Common myeloid progenitor, CD34-positive (primary cell): ENCODE results near the gene PIF1.

Source experiments
- CTCF ChIA-PET: fragments of 350-600 bp; sonication (Branson Sonifier 250); formaldehyde crosslinking; loops from one replicate; lab custom pipeline; 2021; ENCODE audit warnings: antibody characterized with exemption; lab: Charles Lee
- POLR2A ChIA-PET: fragments of 350-600 bp; sonication (Branson Sonifier 250); formaldehyde crosslinking; loops from one replicate; lab custom pipeline; 2021; ENCODE audit warnings: antibody characterized with exemption; lab: Charles Lee
- DNase-seq, 3 donors: peaks; one replicate each; pipeline versions ENCODE4 v3.0.0 to v3.0.0-alpha.2; 2013
- H3K27ac ChIP-seq, 2 experiments: 1 replicate in 1 of 2; 2 replicates in 1 of 2; pipeline ENCODE4 v1.7.0; 2013; ENCODE audit warnings: inconsistent platforms in 2 of 2, low read length in 2 of 2, mild to moderate bottlenecking in 2 of 2, low read depth in 1 of 2, moderate library complexity in 1 of 2; ENCODE audit not compliant: severe bottlenecking in 2 of 2, insufficient read depth in 1 of 2, poor library complexity in 1 of 2
- H3K27me3 ChIP-seq, 5 experiments: replicated peaks in 2 of 5; 1 replicate in 3 of 5; 2 replicates in 2 of 5; pipeline versions ENCODE4 v1.6.1 to v1.7.0; 2013; ENCODE audit warnings: low read length in 4 of 5, mild to moderate bottlenecking in 2 of 5, moderate library complexity in 2 of 5, inconsistent platforms in 1 of 5; ENCODE audit not compliant: insufficient read depth in 5 of 5, control insufficient read depth in 4 of 5
- H3K36me3 ChIP-seq, 4 experiments: 1 replicate in 2 of 4; 2 replicates in 2 of 4; pipeline versions ENCODE4 v1.6.1 to v1.7.0; 2013; ENCODE audit warnings: low read length in 3 of 4, control low read depth in 1 of 4, mild to moderate bottlenecking in 1 of 4; ENCODE audit not compliant: control insufficient read depth in 4 of 4, insufficient read depth in 4 of 4
- H3K4me1 ChIP-seq, 4 experiments: 1 replicate in 3 of 4; 2 replicates in 1 of 4; pipeline versions ENCODE4 v1.6.1 to v1.7.1; 2013; ENCODE audit warnings: low read length in 3 of 4, mild to moderate bottlenecking in 3 of 4, control low read depth in 1 of 4, inconsistent platforms in 1 of 4, moderate library complexity in 1 of 4; ENCODE audit not compliant: control insufficient read depth in 4 of 4, insufficient read depth in 4 of 4; ENCODE audit errors: control extremely low read depth in 1 of 4
- H3K4me3 ChIP-seq, 7 experiments: 1 replicate in 4 of 7; 2 replicates in 3 of 7; pipeline versions ENCODE4 v1.5.1 to v1.7.0; 2013; ENCODE audit warnings: mild to moderate bottlenecking in 7 of 7, low read length in 6 of 7, moderate library complexity in 6 of 7, inconsistent platforms in 2 of 7, low read depth in 2 of 7, control low read depth in 1 of 7; ENCODE audit not compliant: insufficient read depth in 4 of 7, control insufficient read depth in 1 of 7; ENCODE audit errors: extremely low read depth in 1 of 7
- H3K9me3 ChIP-seq, 5 experiments: 1 replicate in 4 of 5; 2 replicates in 1 of 5; pipeline versions ENCODE4 v1.6.1 to v1.7.1; 2013; ENCODE audit warnings: low read length in 4 of 5, mild to moderate bottlenecking in 2 of 5, inconsistent platforms in 1 of 5, low read depth in 1 of 5, moderate library complexity in 1 of 5; ENCODE audit not compliant: control insufficient read depth in 4 of 5, insufficient read depth in 2 of 5; ENCODE audit errors: control extremely low read depth in 1 of 5
- WGBS: methylation state at CpG from one replicate; pipeline ENCODE4 v1.1.5; 2013; ENCODE audit not compliant: insufficient coverage; 5-methylcytosine and 5-hydroxymethylcytosine counted together

The PIF1 gene

DNA sequence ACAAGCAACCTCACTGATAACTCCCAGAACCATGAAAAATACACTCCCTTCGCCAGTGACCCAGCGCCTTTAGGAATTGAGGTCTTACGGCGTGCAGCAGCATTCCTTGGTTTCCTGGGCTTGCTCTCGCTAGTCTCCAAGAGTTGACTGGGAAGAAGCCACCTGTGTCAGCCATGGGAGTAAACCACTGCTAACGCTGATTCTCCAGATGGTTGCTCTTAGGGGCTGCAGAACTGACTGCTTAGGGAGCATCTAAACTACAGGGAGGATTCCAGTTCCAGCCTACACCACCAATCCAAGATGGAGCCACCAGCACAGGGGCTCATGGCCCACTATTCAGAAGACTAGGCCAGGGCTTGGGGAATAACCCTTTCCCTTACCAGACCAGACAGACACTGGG, 52.5 kb downstream of the PIF1 start:
- Histone ChIP-seq H3K4me1 (peaks cover 0 to 17% (median 12%) of the 10 kb centered on the region in 4 experiments), H3K27me3 (peaks cover 4 to 53% (median 34%) of the 10 kb centered on the region in 5 experiments), H3K9me3 (no peaks in the 10 kb centered on the region), H3K27ac (no peak overlapping the region), H3K36me3 (no peaks in the 10 kb centered on the region), H3K4me3 (no peak overlapping the region)
- POLR2A ChIA-PET, result no interaction called here
- WGBS, result 93% methylated on average over 6 of the region's 6 CpGs
- DNase-seq, result no peak
- CTCF ChIA-PET, result no interaction called here

DNA sequence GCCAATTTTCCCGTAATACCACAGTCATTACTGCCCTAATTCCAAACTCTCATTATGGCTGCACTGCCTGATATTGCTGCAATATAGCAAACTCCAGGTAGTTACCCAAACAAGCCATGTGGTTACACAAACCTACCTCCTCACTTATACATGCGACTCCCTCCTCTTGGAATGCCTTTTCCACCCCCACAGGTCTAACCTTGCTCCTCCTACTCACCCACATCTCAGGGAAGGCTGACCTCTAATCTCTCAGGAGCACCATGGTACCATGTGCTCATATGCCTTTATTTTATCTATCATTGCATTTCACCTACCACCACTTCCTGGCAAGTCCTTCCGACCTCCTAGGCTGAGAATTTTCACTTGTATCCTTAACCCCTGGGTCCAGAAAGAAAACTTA, 53.0 kb downstream of the PIF1 start:
- peaks cover 0 to 17% (median 12%) of the 10 kb centered on the region in 4 experiments for H3K4me1 ChIP-seq
- POLR2A ChIA-PET, result no interaction called here
- no peaks in the 10 kb centered on the region for H3K9me3 ChIP-seq
- peaks cover 4 to 52% (median 32%) of the 10 kb centered on the region in 5 experiments for H3K27me3 ChIP-seq
- H3K27ac ChIP-seq, result no peak overlapping the region
- H3K4me3 ChIP-seq, result no peak overlapping the region
- no peaks in the 10 kb centered on the region for H3K36me3 ChIP-seq
- 65% methylated on average over 2 of the region's 3 CpGs for WGBS
- CTCF ChIA-PET, result no interaction called here
- DNase-seq, result no peak

DNA sequence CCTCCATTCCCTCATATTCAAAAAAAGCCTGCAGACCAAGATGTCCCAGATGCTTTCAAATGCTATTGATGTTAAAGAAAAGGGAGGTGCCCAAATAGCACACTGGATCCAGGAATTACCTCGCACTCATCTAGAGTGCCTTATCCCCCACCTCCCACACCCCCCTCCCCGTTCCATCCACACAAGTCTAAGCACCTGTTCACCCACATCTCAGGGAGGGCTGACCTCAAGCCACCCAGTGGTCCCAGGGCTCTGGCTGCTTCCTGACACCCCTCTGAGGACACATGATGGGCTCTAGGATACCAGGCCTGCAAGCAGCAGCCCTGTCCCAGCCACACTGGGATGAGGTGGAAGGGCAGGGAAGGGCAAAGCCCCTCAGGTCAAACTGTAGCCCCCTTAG, 54.8 kb downstream of the PIF1 start:
- ChIA-PET CTCF (no interaction called here), POLR2A (no interaction called here)
- H3K27me3 ChIP-seq, result peaks cover 0 to 34% (median 19%) of the 10 kb centered on the region in 5 experiments
- H3K27ac ChIP-seq, result no peak overlapping the region
- H3K36me3 ChIP-seq, result no peaks in the 10 kb centered on the region
- no CpG with 5 or more reads among the region's 2 CpGs for WGBS
- no peak for DNase-seq
- H3K4me3 ChIP-seq, result no peak overlapping the region
- no peaks in the 10 kb centered on the region for H3K9me3 ChIP-seq
- H3K4me1 ChIP-seq, result peaks cover 0 to 8% (median 7%) of the 10 kb centered on the region in 4 experiments

DNA sequence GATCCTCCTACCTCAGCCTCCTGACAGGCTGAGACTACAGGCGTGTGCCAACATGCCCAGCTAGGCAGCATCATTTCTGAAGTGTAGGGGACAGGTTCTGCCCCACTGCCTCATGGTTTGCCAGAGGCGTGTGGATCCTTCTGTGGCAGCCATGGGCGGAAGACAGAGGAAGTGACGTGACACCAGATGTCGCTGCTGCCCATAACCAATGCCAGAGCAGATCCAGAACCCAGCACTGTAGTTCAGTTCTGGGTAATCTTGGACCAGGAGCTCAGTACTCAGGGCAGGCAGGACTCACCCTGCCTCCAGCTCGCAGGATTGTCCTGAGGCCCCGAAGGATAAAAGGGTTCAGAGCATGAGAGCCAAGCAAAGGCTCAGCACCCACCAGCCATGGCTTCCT, 58.2 kb downstream of the PIF1 start:
- Histone ChIP-seq H3K36me3 (no peaks in the 10 kb centered on the region), H3K4me3 (no peak overlapping the region), H3K27ac (no peak overlapping the region), H3K4me1 (no peaks in the 10 kb centered on the region), H3K27me3 (peaks cover 0 to 2% (median 0%) of the 10 kb centered on the region in 5 experiments), H3K9me3 (no peaks in the 10 kb centered on the region)
- DNase-seq, result peak in 2 of 3 donors; percentile 18 to 21
- POLR2A ChIA-PET, result no interaction called here
- CTCF ChIA-PET, result interaction anchor here (0.6 kb wide), 1 partner anchor 51 kb away, joined by 3 read pairs; no protein-coding TSS in a partner anchor
- 84% methylated on average over 6 of the region's 7 CpGs for WGBS

DNA sequence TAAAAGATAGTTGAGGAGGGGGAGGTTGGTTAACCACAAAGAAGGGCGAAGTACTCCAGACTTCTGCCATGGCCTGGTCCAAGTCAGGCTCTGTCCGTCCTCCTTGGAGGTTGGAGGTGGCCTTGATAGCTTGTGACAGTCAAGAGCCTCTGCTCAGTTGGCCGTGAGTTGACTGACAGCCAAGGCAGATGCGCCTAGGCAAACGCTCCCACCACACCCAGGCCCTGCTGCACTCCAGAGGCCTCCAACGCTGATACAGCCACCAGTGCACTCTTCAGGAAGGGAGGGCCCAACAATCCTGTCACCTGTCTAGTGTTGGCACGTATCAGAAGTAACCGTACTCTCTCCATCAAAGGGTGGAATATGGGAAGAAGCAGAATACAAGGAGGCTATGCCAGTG, 59.4 kb downstream of the PIF1 start:
- peak in 1 of 3 donors; percentile 17 for DNase-seq
- no peaks in the 10 kb centered on the region for H3K4me1 ChIP-seq
- WGBS, result 96% methylated on average over 3 of the region's 8 CpGs
- POLR2A ChIA-PET, result no interaction called here
- H3K4me3 ChIP-seq, result no peak overlapping the region
- H3K27ac ChIP-seq, result no peak overlapping the region
- H3K9me3 ChIP-seq, result no peaks in the 10 kb centered on the region
- no peaks in the 10 kb centered on the region for H3K27me3 ChIP-seq
- no peaks in the 10 kb centered on the region for H3K36me3 ChIP-seq
- CTCF ChIA-PET, result no interaction called here
